HG02571 (cell line): ENCODE data around the gene ALKBH5.

Experiments
- ATAC-seq: cut with Tn5 transposase; IDR thresholded peaks from one replicate; pipeline ENCODE4 v1.9.1; 2021; ENCODE audit warnings: mild to moderate bottlenecking, moderate library complexity; ENCODE audit not compliant: unreplicated experiment

The ALKBH5 gene

DNA sequence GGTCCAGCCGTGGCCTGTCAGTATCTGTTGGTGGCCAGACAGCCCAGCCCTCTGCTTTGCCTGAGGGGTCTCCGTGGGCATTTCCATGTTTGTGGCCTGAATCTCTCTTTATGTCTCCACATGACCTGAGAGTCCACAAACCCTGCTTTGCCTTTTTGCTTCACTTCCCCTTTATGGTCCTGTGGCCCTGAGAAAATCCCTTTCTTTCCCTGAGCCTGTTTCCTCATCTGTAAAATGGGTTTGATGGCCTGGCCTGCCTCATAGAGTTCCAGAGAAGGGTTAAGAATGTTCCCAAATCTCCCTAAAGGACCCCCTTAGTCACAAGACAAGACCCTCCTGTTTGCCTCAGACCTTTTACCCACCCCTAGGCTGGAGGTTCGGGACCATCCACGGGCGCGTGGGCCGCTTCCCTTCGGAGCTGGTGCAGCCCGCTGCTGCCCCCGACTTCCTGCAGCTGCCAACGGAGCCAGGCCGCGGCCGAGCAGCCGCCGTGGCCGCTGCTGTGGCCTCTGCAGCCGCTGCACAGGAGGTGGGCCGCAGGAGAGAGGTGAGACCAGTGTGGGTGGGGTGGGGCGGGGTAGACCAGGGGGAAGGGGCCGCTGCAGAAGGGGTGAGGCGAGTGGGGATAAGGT is 26.2 kb upstream of the ALKBH5 start:
- ATAC-seq, result no peak

DNA sequence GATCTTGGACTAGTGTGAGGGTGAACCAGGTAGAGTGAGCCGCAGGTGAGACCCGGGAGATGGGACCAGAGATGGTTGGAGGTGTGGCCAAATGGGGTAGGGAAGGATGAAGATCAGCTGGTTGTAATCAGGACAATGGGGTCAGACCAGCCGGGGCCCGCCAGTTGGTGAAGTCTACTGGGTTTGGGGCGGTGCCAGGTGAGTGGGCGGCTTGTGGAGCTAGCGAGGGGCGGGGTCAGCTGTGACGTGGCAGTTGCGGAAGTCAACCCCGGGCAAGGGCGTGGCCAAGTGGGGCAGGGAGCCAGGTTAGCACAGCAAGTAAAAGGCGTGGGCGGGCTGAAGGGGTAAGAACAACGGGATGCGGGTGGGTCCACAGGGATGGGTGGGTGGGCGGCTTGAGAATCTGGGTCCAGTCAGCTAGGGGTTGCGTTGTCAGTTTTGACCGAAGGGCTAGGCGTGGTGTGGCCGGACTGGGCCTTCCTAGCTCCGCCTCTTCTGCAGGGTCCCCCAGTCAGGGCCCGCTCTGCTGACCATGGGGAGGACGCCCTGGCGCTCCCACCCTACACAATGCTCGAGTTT is 25.5 kb upstream of the ALKBH5 start:
- peak; percentile 34 for ATAC-seq

DNA sequence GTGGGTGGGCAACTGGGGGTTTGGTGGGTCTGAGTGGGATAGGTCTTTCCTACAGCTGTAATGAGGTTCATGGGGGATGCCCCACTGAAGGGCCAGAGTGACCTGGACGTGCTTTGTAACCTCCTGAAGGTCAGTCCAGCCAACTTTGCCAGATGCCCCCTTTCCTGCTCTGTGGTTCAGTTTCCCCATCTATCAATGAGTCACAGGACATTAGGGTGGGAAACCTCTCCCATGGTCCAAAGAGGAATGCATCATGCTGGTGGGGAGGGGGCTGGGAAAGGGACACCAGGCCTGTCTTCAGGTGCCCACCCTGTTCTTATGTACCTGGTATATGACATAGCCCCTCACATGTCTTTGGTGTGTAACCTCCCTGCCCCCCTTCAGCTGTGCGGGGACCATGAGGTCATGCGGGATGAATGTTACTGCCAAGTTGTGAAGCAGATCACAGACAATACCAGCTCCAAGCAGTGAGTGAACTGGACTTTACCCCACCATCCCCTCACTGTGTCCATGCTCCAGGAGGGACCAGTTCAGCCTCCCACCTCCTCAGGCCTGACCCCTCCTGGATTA is 24.0 kb upstream of the ALKBH5 start:
- no peak for ATAC-seq

DNA sequence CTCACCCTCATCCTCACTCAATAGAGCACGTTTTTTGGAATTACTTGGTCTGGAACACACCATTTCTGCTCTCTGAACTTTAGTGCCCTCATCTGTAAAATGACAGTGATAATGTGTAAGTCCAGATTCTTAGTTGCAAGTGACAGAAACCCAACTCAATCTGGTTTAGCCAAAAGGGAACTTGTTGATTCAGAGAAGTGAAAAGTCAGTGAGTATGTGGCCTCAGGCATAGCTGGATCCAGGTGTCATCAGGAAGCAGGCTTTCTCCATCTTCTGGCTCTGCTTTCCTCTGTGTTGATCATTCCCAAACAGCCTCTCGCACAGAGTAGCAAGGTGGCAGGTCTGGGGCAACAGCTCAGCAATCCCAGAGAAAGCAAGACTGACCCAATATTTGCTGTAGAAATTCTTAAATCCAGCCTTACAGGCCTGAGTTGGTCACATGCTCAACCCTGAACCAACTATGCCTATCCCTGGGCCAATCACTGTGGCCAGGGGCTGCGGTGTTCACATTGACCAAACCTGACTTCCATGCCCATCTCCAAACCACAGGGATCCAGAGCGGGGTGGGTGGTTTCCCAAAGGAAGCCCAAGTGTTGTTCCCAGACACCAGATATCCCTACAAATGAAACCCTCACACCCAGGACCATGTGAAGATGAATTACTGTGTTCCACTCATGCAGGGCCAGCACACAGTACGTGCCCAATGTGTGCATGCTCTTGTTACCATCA is 23.3 kb upstream of the ALKBH5 start:
- ATAC-seq, result no peak

DNA sequence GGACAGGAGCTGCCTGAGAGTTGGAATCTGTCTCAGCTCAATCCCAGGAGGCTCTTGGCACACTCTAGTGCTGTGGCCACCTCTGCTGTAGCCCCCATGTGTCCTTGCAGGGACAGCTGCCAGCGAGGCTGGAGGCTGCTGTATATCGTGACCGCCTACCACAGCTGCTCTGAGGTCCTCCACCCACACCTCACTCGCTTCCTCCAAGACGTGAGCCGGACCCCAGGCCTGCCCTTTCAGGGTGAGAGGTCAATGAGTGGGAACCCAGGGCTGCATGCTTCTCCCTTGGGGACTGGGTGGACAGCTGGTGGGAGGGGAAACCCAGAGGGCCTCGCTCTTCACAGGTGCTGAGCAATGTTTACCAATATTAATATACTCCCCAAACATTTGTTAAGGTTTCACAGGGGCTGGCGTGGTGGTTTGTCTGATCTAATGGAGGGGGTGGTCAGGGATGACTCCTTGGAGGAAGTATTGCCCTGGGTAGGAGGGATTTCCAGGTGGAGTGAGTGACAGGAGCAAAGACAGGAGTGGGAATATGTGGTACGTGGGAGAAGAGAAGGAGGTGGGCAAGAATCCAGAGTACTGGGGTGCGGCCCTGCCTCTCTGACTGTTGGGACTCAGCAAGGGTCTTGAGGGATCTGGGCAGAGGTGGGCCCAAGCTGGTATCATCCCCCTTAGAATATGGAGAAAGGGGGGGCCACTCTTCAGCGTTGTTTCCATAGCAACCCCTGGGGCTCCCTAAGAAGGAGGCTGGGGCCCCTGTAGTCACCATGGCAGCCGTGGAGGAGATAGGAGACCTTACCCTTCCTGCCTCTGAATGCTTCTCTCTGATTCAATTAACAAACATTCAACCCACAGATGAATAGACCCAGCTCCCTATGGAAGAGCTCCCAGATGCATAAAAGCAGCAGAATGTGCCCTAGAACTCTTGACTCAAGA is 22.2 kb upstream of the ALKBH5 start:
- ATAC-seq, result peak; percentile 61

DNA sequence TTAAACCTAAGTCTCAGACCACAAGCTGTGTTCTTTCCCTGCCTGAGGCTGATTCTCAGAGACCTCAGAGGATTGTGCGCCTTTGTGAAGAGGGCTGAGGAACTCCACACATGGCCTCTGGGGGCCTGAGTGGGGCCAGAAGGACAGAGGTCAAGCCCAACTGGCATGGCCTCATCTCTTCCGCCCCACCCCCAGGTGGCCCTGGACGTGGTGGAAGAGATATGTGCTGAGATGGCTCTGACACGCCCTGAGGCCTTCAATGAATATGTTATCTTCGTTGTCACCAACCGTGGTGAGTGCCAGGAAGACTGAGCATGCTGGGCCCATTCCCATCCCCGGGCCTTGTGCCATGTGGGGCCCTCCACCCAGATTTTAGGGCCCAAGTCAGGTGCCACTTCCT is 20.1 kb upstream of the ALKBH5 start:
- ATAC-seq, result no peak

DNA sequence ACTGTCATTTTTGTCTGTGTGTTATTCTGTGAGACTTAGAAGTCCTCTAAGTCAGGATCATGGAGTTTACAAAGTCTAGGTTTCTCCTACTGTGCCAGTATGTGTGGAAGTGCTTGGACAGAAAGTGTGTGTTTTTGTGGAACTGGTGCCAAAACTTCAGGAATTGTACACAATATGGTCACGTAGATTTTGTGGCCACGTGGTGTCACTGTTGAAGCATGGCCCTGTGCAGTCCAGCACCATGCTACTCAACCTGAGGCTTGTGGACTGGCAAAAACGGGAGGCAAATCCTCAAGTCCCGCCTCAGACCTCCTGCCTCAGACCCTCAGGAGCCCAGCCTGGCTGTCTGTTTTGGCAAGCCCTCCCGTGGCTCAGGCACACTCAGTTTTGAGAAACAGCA is 16.7 kb upstream of the ALKBH5 start:
- no peak for ATAC-seq

DNA sequence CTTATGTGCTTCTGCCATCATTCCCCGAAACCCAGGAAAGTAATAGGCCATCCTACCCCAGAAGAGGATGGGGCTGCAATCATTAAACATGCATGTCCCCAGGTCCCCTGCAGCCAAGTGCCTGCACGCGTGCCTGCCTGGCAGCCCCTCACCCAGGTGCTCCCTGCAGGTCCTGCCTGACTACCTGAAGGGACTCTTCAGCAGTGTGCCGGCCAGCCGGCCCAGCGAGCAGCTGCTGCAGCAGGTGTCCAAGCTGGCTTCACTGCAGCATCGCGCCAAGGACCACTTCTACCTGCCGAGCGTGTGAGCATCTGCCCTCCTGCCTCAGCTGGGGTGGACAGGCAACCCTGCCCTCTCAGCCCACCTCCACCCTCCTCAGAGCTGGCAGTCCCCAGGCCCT is 16.2 kb upstream of the ALKBH5 start:
- ATAC-seq, result no peak

DNA sequence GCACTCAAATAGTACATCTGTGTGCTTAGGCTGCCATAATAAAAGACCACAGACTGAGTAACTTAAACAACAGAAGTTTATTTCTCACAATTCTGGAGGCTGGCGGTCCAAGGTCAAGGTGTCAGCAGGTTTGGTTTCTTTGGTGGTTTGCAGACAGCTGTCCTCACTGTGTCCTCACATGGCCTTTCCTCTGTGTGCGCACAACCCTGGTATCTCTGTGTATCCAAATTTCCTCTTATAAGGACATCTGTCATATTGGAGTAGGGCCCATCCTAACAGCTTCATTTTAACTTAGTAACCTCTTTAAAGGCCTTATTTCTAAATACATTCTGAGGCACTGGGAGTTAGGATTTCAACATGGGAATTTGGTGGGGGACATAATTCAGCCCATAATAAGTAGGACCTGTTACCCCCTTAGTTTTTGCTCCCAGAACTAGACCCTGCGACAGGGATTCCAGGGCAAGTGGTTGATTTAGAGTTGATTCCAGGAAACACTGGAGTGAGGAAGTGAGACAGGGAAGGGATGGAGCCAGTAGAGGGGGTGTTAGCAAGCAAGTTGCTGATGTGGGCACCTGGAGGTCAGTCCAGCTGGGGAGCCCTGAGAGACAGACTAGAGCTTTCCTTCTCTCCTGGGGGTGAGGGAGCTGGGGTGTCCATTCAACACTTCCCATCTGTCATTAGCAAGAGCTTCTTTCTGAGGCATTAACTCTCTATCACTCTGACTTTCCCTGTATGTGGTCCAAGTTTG is 10.9 kb upstream of the ALKBH5 start:
- no peak for ATAC-seq

DNA sequence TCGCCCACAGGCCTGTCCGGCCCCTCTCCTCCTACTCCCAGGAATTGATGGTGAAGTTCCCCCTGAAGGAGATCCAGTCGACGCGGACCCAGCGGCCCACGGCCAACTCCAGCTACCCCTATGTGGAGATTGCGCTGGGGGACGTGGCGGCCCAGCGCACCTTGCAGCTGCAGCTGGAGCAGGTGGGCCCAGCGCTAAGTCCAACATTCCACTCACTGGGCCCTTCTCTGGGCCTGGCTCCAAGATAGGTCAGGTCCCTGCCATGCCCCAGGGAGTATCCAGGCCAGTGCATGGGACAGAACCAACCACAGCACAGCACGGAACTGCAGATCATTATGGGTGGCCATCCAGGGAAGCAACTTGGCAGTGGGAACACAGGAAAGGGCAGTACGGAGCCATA is 9.9 kb upstream of the ALKBH5 start:
- ATAC-seq, result no peak

DNA sequence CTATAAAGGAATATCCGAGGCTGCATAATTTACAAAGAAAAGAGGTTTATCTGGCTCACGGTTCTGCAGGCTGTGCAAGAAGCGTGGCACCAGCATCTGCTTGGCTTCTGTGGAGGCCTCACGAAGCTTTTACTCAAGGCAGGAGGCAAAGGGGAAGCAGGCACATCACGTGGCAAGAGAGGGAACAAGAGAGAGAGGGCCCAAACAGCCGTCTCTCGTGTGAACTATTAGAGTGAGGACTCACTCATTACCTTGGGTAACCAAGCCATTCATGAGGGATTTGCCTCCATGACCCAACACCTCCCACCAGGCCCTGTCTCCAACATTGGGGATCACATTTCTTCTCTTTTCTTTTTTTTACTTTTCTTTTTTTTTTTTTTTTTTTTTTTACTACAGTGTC is 7.5 kb upstream of the ALKBH5 start:
- ATAC-seq, result no peak

DNA sequence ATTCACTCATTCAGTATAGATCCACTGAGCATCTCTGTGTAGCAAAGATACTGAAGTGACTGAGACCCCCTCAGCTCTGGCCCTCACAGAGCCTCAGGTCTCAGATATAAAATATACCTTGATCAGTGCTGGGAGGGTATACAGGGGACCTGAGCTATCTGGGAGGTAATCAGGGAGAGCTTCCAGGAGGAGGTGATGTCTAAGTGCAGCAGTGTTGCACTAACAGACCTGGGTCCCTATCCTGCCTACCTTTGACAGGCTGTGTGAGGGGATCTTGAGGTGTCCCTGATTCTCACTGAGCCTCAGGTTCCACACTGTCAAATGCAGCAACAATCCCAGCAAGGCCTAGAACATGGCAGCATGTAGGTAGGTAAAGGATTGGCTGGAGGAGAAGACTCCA is 6.5 kb upstream of the ALKBH5 start:
- no peak for ATAC-seq

DNA sequence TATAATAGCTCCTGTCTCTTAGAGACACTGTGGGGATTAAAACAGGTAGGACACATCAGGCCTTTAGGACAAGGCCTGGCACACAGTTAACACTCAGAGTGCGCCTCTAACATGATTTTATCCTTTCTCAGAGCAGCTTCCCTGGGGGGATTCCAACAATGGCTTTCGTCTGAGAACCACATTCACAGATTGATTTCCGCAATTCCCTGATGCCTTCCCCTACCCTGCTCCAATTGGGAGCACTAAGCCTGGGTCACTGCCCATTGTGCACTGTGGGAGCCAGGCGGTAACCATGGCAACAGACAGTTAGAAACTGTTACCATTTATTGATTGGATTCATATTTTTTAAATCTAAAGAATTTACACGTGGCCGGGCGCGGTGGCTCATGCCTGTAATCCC is 5.9 kb upstream of the ALKBH5 start:
- no peak for ATAC-seq

DNA sequence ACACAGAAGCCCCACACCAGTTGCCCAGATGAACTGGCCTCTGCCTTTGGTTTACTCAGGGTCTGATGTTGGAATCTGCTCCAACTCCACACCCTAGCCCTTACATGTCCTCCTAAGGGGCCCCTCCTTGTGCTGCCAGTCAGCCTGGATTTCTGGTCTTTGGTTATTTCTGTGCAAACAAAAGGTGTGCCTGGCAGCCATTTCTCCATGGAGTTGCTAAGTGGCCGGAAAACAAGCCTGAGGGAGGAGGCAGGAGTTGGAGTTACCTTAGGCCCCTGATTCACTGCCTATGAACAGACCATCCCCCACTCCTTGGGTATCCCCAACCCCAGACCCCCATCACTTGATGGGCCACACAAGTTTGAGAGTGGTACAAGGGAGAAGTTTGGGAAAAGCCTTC is 4.4 kb upstream of the ALKBH5 start:
- no peak for ATAC-seq

DNA sequence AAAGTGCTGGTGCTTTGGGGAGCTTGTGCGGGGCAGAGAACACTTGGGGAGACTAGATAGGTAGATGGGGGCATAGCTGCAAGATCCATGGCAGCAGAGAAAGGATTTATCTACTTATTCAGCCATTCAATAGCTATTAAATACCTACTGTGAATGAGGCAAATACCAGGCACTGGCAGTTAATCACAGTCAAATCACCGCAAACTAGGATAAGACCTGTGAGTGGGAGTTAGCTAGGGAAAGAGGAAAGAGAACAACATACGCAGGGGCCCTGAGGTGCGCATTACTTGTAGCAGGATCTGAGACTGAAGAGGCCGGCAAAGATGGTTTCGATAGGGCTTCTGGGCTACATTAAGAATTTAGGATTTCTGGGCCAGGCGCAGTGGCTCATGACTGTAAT is 3.8 kb upstream of the ALKBH5 start:
- ATAC-seq, result no peak

DNA sequence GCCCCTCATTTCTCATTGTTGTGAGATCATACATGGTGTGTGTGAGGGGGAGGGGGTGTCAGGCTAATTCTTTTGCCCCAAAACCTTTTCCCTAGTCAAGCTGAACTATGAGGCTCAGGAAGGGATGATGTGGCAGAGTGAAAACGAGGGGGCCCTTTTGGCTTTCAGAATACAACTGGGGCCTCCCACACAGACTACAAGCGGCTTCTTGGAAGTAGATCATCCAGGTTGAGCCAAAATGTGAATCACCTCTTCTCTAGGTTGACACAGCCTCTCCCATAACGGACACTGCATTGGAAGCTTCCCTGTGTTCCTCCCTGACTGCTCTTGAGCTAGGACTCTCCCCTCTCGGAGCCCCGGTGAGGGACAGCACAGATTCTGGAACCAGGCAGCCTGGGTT is 2.3 kb upstream of the ALKBH5 start:
- ATAC-seq, result no peak

DNA sequence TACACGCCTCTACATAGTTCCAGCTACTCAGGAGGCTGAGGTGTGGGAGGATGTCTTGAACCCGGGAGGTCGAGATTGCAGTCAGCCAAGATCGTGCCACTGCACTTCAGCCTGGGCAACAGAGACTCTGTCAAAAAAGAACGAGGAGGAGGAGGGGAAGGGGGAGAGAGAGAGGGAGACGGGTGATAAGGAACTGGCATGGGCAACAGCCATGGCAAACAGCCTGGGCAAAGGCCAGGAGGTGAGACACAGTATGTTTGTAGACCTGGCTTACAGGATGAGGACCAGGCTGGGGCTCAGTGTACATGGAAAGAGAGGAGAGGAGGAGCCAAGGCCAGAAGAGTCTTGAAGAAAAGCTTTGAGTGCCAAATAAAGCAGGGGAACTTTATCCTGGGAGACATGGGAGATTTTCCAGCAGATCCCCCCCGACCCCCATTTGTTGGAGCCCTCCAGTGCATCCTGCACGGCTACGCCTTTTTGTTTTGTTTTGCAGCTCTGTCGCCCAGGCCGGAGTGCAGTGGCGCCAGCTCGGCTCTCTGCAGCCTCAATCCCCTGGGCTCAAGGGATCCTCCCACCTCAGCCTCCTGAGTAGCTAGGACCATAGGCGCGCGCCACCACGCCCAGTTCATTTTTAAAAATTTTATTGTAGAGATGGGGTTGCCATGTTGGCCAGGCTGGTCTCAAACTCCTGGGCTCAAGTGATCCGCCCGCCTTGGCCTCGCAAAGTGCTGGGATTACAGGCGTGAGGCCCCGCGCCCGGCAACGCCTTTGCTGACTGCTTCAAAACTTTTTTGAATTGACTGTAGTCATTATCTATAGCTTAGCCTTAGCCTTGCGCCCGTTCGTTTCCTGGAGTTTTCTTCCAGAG is 1.3 kb upstream of the ALKBH5 start:
- ATAC-seq, result no peak

DNA sequence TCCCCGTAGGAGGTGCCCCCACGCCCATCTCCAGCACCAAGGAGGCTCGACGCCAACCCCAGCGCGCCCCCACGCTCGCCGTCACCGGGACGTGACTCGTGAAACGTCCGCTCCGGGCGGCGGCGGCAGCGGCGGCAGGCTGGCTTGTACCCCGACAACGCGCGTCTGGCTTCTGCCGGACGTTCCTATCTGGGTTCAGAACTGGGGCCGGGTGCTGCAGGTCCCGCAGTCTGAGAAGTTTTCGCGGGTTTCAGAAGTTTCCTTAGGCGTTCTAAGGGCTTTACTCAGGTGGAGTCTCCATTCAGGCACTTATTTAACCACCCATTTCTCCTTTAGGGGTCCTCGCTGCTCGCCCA is 672 bp upstream of the ALKBH5 start:
- peak; percentile 35 for ATAC-seq
